Testis (tissue), 3 donors: ENCODE measurements around the gene FOXN3. TPM values are rescaled to one million over a fixed set of nuclear protein-coding genes. Genes with fewer than 3 reads are reported as not detected.

Experiments
- DNase-seq: peaks from one replicate; pipeline ENCODE4 v3.0.0-alpha.2; 2019
- H3K27ac ChIP-seq, 2 donors: fragments of 200-600 bp; sonication (generic); one replicate each; pipeline ENCODE4 v1.5.1; 2019
- H3K27me3 ChIP-seq: fragments of 200-600 bp; sonication (generic); one replicate; pipeline ENCODE4 v1.5.1; 2019
- H3K36me3 ChIP-seq: fragments of 200-600 bp; sonication (generic); one replicate; pipeline ENCODE4 v1.5.1; 2017; ENCODE audit warnings: low read depth; ENCODE audit errors: missing control alignments
- H3K4me1 ChIP-seq: fragments of 200-600 bp; sonication (generic); one replicate; pipeline ENCODE4 v1.5.1; 2019
- H3K4me3 ChIP-seq, 2 donors: fragments of 200-600 bp; sonication (generic); one replicate each; pipeline ENCODE4 v1.5.1; 2017 to 2019
- H3K9me3 ChIP-seq: fragments of 200-600 bp; sonication (generic); one replicate; pipeline ENCODE4 v1.5.1; 2017
- POLR2A ChIP-seq: fragments of 450-650 bp; IDR thresholded peaks from one replicate; pipeline ENCODE4 v1.6.1; 2017; ENCODE audit warnings: antibody characterized with exemption, mild to moderate bottlenecking, moderate library complexity
- WGBS, 2 donors: methylation state at CpG; one replicate each; pipeline ENCODE4 v1.1.5; 2018; 5-methylcytosine and 5-hydroxymethylcytosine counted together
- intact Hi-C: fragments of 100-400 bp; cut with DNase I; formaldehyde crosslinking; loops from one replicate; pipeline ENCODE4 v1.15.1; 2023; ENCODE audit warnings: low total_unique reads
- polyA plus RNA-seq: library from polyadenylated mRNA; stranded (reverse); fragments of 350-450 nt; fragmentation: Illumina TruSeq; extraction: RNeasy Lipid Tissue Mini Kit (QIAGEN cat#74804); gene quantifications from one replicate; pipeline ENCODE4 v1.2.3, GENCODE V29; 2014; ENCODE audit warnings: low read depth, low replicate concordance; ENCODE audit not compliant: insufficient read depth
- total RNA-seq, 2 donors: library from RNA; depleted of rRNA; stranded (reverse); fragments of >200 nt; gene quantifications; one replicate each; pipeline ENCODE4 v1.2.3, GENCODE V29; 2016
- TF ChIP-seq, protein P1 (sequence below), 3 experiments: fragments of 450-650 bp in 2 of 3; fragments of 200-600 bp in 1 of 3; sonication (generic) in 1 of 3; IDR thresholded peaks; one replicate each; pipeline ENCODE4 v1.5.1; 2016 to 2019; ENCODE audit warnings: antibody characterized with exemption in 3 of 3, mild to moderate bottlenecking in 2 of 3, moderate library complexity in 1 of 3

FOXN3 gene
- total and polyA plus RNA-seq, 3 donors from 2014 or later = 40.7 to 103 (median 100) TPM

DNA sequence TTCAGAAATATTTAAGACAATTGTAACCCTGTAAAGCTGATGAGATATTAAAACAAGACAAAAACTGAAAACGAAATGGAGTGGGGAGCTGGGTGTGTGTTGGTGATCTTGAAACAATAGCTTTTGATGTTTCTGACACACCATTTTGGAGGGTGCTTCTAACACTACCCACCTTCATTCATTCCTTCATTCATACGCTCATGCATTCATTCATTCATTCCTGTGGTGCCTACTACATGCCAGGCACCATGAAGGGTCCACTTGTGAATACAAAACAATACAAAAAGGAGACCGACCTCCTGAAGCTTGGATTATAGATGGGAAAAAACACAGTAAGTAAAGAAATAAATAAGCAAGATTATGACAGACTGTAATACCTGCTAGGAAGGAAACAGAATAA lies 60.5 kb downstream of the FOXN3 start:
- H3K27ac ChIP-seq = no peak overlapping the region
- 80 to 81% methylated on average over 3 of the region's 3 CpGs for WGBS, 2 donors
- intact Hi-C loops = no loop called here
- H3K4me3 ChIP-seq = no peak overlapping the region
- no peak for DNase-seq
- H3K27me3 ChIP-seq = no peaks in the 10 kb centered on the region
- peaks cover 12% of the 10 kb centered on the region for H3K4me1 ChIP-seq
- TF ChIP-seq POLR2A = no peak
- TF ChIP-seq, protein P1, sequence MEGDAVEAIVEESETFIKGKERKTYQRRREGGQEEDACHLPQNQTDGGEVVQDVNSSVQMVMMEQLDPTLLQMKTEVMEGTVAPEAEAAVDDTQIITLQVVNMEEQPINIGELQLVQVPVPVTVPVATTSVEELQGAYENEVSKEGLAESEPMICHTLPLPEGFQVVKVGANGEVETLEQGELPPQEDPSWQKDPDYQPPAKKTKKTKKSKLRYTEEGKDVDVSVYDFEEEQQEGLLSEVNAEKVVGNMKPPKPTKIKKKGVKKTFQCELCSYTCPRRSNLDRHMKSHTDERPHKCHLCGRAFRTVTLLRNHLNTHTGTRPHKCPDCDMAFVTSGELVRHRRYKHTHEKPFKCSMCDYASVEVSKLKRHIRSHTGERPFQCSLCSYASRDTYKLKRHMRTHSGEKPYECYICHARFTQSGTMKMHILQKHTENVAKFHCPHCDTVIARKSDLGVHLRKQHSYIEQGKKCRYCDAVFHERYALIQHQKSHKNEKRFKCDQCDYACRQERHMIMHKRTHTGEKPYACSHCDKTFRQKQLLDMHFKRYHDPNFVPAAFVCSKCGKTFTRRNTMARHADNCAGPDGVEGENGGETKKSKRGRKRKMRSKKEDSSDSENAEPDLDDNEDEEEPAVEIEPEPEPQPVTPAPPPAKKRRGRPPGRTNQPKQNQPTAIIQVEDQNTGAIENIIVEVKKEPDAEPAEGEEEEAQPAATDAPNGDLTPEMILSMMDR (IDR thresholded peaks at IDR 0.05) = no peak
- H3K36me3 ChIP-seq = no peaks in the 10 kb centered on the region
- H3K9me3 ChIP-seq = no peaks in the 10 kb centered on the region

DNA sequence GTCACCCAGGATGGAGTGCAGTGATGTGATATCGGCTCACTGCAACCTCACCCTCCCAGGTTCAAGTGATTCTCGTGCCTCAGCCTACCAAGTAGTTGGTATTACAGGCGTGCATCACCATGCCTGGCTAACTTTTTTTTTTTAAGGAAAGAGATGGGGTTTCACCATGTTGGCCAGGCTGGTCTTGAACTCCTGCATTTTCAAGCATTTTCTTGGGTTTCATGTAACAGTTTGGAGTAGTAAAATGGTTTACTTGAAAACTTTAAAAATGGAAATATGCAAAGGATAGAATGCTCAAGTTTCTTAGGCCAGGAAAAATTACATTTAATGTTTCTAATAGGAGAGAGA lies 63.3 kb downstream of the FOXN3 start:
- Histone ChIP-seq H3K4me3 (no peak overlapping the region), H3K36me3 (no peaks in the 10 kb centered on the region), H3K27ac (no peak overlapping the region), H3K4me1 (peaks cover 14% of the 10 kb centered on the region), H3K27me3 (no peaks in the 10 kb centered on the region), H3K9me3 (no peaks in the 10 kb centered on the region)
- no peak for DNase-seq
- TF ChIP-seq, protein P1 (IDR thresholded peaks at IDR 0.05) = no peak
- TF ChIP-seq POLR2A = no peak
- intact Hi-C loops = no loop called here
- WGBS, 2 donors = 89 to 91% methylated on average over 3 of the region's 3 CpGs

DNA sequence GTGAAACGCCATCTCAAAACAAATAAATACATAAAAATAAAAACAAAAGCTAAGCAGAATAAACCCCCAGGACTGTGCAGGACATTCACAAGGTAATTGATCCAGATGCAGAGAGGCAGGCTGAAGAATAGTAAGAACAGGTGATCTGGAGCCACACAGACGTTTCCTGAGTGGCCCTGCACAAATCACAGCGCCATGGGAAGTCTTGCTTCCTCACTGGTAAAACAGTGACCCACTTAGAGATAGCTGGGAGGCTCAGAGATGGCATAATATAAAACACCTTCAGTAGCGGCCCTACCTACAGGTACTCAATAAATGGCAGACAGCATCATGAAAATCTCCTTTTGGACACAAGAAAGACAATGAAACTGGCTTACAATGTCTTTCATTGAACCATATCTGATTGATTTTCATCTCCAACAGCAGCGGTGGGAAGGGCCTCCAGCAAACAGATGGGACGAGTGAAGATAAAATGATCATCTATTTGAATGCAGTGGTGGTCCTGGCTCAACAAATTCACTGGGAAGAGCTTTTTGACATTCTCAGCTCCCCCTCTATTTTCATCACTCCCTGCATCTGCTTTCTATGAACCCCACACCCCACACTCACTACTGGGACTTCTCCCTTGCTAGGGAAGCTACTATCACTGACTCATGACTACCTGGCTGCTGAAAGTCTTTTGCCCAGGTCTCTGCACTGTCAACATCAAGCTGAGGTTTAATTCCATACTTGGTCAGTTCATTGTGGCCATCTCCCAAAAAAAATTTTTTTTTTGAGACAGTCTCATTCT lies 63.9 kb downstream of the FOXN3 start:
- H3K4me1 ChIP-seq = peaks cover 14% of the 10 kb centered on the region
- intact Hi-C loops = no loop called here
- H3K27ac ChIP-seq = no peak overlapping the region
- no peaks in the 10 kb centered on the region for H3K9me3 ChIP-seq
- H3K27me3 ChIP-seq = no peaks in the 10 kb centered on the region
- WGBS, 2 donors = 84 to 88% methylated on average over 6 of the region's 6 CpGs
- H3K4me3 ChIP-seq = no peak overlapping the region
- no peaks in the 10 kb centered on the region for H3K36me3 ChIP-seq
- no peak for TF ChIP-seq POLR2A
- TF ChIP-seq, protein P1 (IDR thresholded peaks at IDR 0.05) = no peak
- DNase-seq = no peak

DNA sequence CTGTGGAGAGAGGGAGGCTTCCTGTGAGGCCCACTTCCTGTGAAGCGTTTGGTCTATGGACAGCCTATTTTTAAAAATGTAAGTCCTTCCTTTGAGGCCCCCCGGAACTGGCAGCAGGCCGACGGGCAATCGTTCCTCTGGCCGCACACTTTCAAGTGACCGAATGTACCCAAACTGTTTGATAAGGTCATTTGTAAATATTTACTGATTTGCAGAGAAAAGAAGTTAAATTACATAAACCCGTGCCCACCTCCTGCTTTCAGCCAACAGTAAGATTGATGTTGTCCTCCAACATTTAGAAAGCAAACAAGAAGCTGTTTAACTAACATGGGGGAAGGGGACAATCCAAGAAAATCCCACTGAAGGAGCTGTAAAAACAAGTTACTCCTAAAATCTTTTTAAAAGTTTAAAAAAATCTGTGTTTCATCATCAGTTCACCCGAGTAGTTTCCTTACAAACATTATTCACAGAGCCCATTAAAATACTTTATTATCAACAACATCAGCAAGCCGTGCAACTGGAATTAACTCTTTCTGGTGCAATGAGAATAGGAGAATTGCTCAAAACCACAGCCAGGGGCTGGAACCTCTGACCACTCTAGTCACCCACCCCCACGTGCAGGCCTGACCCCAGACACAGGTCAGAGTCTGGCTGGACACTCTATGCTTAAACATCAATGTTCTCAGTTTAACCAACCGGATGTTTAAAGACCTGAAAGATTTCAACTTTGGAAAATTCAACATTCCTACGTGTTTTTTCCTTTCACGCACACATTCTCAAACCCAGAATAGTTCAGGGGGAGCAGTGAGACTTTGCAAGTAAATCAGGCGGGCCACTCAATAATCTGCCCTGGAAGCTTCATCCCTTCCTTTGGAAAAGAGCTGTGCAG lies 65.3 kb downstream of the FOXN3 start:
- 24 to 28% methylated on average over 15 of the region's 15 CpGs for WGBS, 2 donors
- H3K9me3 ChIP-seq = no peaks in the 10 kb centered on the region
- intact Hi-C loops = no loop called here
- DNase-seq = no peak
- no peaks in the 10 kb centered on the region for H3K36me3 ChIP-seq
- H3K4me3 ChIP-seq = no peak overlapping the region
- TF ChIP-seq, protein P1 (IDR thresholded peaks at IDR 0.05) = no peak
- no peak for TF ChIP-seq POLR2A
- peak overlapping the region; percentile 57 to 78 for H3K27ac ChIP-seq
- peaks cover 14% of the 10 kb centered on the region for H3K4me1 ChIP-seq
- H3K27me3 ChIP-seq = no peaks in the 10 kb centered on the region
